DOHH2 (cell line): ENCODE measurements around the gene NEDD4L.

Source experiments
- H3F3A ChIP-seq: fragments of 200-600 bp; sonication (generic), shearing (Covaris generic); 2 replicates; pipeline ENCODE4 v1.6.0; 2016; ENCODE audit warnings: antibody characterized with exemption, mild to moderate bottlenecking; ENCODE audit not compliant: control insufficient read depth, insufficient read depth
- H3K27ac ChIP-seq: fragments of 200-600 bp; sonication (generic); 2 replicates; pipeline ENCODE4 v1.5.1; 2014; ENCODE audit warnings: low read depth, mild to moderate bottlenecking, low read length, moderate library complexity
- H3K27me3 ChIP-seq: fragments of 200-600 bp; sonication (generic); 2 replicates; pipeline ENCODE4 v1.6.1; 2014; ENCODE audit warnings: mild to moderate bottlenecking, low read length, mixed read lengths; ENCODE audit not compliant: control insufficient read depth
- H3K36me3 ChIP-seq: fragments of 200-600 bp; sonication (generic); 2 replicates; pipeline ENCODE4 v1.6.1; 2014; ENCODE audit warnings: mild to moderate bottlenecking, low read length, moderate library complexity, mixed read lengths; ENCODE audit not compliant: control insufficient read depth
- H3K4me1 ChIP-seq: fragments of 200-600 bp; sonication (generic); 2 replicates; pipeline ENCODE4 v1.6.1; 2014; ENCODE audit warnings: mild to moderate bottlenecking, low read length, mixed read lengths; ENCODE audit not compliant: control insufficient read depth
- H3K4me2 ChIP-seq: fragments of 200-600 bp; sonication (generic); 2 replicates; pipeline ENCODE4 v1.6.0; 2014; ENCODE audit warnings: mild to moderate bottlenecking, low read length, moderate library complexity
- H3K4me3 ChIP-seq: fragments of 200-600 bp; sonication (generic); 2 replicates; pipeline ENCODE4 v1.5.1; 2014; ENCODE audit warnings: mild to moderate bottlenecking, low read length, mixed read lengths
- H3K79me2 ChIP-seq: fragments of 200-600 bp; sonication (generic); 2 replicates; pipeline ENCODE4 v1.6.1; 2014; ENCODE audit warnings: mild to moderate bottlenecking, low read length, mixed read lengths; ENCODE audit not compliant: control insufficient read depth
- H3K9me2 ChIP-seq: fragments of 200-600 bp; sonication (generic); replicated peaks from 2 replicates; pipeline ENCODE4 v1.6.1; 2014; ENCODE audit warnings: mild to moderate bottlenecking, low read length, mixed read lengths; ENCODE audit not compliant: control insufficient read depth
- H3K9me3 ChIP-seq: fragments of 200-600 bp; sonication (generic); 2 replicates; pipeline ENCODE4 v1.6.1; 2014; ENCODE audit warnings: antibody characterized with exemption, low read length, mixed read lengths; ENCODE audit not compliant: control insufficient read depth, insufficient read depth
- H4K20me1 ChIP-seq: fragments of 200-600 bp; sonication (generic); 2 replicates; pipeline ENCODE4 v1.6.0; 2014; ENCODE audit warnings: low read depth, mild to moderate bottlenecking, antibody characterized with exemption, low read length, moderate library complexity; ENCODE audit not compliant: control insufficient read depth, insufficient read depth
- EZH2phosphoT487 ChIP-seq: fragments of 200-600 bp; sonication (generic); IDR thresholded peaks from 2 replicates; pipeline ENCODE4 v1.6.1; 2017; ENCODE audit warnings: borderline replicate concordance, mild to moderate bottlenecking, antibody characterized with exemption, low read length, moderate library complexity, mixed read lengths
- TF ChIP-seq, protein P1 (sequence below): fragments of 200-600 bp; sonication (generic); IDR thresholded peaks from one replicate; pipeline ENCODE4 v1.5.1; 2014; ENCODE audit warnings: antibody characterized with exemption, mild to moderate bottlenecking, low read depth, low read length; ENCODE audit not compliant: poor library complexity, severe bottlenecking

The NEDD4L gene

DNA sequence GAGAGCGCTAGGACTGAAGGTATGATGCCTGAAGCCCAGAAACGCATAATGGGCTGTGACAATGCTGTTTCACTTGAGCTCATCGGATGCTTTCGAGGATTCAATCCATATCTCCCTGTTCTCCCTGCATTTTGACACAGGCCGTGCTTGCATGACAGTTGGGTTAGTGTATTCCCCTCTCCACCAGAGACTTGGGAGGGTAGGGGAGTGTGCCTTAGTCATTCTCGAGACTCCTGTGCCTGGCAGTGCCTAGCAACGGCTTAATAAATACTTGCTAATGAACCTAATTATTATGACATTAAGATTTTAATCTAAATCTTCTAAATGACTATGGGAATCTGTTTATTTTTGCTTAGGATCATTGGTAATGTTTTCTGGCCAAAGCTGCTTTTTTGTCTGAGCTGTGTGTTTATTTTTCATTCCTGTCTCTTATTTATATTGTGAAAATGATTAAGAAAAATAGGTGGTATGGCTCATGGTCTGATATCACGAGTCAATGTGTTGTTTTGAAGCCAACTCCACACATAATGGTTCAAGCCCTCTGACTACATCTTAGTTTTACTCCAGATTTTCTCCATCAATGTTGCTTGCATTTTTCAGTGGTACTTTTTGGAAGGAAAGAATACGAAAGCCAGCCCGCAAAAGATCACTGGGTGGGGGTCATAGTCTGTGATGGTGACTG, 61.3 kb downstream of the NEDD4L start:
- TF ChIP-seq, protein P1, sequence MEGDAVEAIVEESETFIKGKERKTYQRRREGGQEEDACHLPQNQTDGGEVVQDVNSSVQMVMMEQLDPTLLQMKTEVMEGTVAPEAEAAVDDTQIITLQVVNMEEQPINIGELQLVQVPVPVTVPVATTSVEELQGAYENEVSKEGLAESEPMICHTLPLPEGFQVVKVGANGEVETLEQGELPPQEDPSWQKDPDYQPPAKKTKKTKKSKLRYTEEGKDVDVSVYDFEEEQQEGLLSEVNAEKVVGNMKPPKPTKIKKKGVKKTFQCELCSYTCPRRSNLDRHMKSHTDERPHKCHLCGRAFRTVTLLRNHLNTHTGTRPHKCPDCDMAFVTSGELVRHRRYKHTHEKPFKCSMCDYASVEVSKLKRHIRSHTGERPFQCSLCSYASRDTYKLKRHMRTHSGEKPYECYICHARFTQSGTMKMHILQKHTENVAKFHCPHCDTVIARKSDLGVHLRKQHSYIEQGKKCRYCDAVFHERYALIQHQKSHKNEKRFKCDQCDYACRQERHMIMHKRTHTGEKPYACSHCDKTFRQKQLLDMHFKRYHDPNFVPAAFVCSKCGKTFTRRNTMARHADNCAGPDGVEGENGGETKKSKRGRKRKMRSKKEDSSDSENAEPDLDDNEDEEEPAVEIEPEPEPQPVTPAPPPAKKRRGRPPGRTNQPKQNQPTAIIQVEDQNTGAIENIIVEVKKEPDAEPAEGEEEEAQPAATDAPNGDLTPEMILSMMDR: no peak
- no peak for TF ChIP-seq EZH2phosphoT487
- H3K36me3 ChIP-seq: no peaks in the 10 kb centered on the region
- no peaks in the 10 kb centered on the region for H3K9me2 ChIP-seq
- H4K20me1 ChIP-seq: no peaks in the 10 kb centered on the region
- peaks cover 68% of the 10 kb centered on the region for H3K4me1 ChIP-seq
- peak overlapping the region; percentile 73 for H3K4me2 ChIP-seq
- no peaks in the 10 kb centered on the region for H3K27me3 ChIP-seq
- peak overlapping the region; percentile 80 for H3K27ac ChIP-seq
- no peaks in the 10 kb centered on the region for H3K9me3 ChIP-seq
- H3K79me2 ChIP-seq: peaks cover 78% of the 10 kb centered on the region
- peaks cover 11% of the 10 kb centered on the region for H3F3A ChIP-seq
- peak overlapping the region; percentile 36; the same call in 1 of the 2 replicates for H3K4me3 ChIP-seq

DNA sequence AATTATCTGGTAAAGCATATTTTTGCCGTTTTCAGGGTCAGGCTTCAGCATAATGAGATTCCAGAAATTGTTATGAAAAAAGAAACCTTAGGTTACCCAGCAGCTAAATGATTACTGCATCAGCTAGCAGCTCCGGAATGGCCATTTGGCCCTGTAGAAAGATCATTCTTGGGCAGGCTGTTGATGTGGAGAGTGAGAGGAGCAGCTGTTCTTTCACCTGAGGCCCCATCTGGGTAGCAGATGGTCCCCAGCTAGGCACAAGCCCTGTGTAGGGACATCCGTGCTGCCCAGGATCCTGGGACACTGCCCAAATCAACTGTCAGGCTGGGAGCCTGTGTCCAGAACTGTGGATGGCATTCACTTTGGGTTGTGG, 61.8 kb downstream of the NEDD4L start:
- peak overlapping the region; percentile 73 for H3K4me2 ChIP-seq
- no peaks in the 10 kb centered on the region for H3K9me3 ChIP-seq
- H3K4me1 ChIP-seq: peaks cover 66% of the 10 kb centered on the region
- TF ChIP-seq EZH2phosphoT487: no peak
- TF ChIP-seq, protein P1: no peak
- no peaks in the 10 kb centered on the region for H3K27me3 ChIP-seq
- no peaks in the 10 kb centered on the region for H4K20me1 ChIP-seq
- H3K79me2 ChIP-seq: peaks cover 81% of the 10 kb centered on the region
- H3K27ac ChIP-seq: peak overlapping the region; percentile 80
- H3F3A ChIP-seq: peaks cover 11% of the 10 kb centered on the region
- H3K36me3 ChIP-seq: no peaks in the 10 kb centered on the region
- peak overlapping the region; percentile 36 for H3K4me3 ChIP-seq
- H3K9me2 ChIP-seq: no peaks in the 10 kb centered on the region

DNA sequence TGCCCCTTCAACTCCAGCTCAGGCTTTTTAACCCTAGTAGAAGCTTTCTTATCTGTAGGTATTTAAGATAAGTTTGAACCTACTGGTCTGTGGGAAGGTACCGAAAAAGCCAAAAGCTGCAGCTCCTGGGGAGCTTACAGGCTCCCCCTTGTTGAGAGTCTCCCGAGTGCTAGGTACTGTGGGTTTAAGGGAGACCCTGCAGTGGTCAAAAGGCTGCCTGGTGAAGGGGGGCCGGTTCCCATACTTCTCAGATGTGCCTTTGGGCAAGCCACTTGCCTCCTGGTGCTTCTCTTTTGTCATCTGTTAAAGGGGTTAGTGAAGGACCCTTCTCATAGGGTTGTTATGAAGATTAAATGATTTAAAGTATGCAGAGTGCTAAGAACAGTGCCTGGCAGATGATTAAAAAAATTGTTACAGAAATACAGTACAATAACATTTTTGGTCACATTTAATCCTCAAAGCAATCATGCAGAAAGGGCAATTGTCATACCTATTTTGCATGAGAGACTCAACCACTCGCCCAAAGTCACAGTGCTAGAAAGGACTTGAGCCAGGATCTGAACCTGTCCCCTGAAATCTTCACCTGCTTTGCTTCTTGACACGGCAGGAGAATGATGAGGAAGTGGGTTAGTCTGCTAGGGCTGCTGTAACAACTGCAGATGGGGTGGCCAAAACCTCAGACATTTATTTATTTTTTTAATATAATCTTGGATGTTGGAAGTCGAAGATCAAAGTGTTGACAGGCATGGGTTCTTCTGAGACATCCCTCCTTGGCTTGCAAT, 62.5 kb downstream of the NEDD4L start:
- Histone ChIP-seq H3K4me3 (peak overlapping the region; percentile 36), H4K20me1 (no peaks in the 10 kb centered on the region), H3F3A (peaks cover 11% of the 10 kb centered on the region), H3K4me1 (peaks cover 60% of the 10 kb centered on the region), H3K27ac (peak overlapping the region; percentile 80), H3K79me2 (peaks cover 81% of the 10 kb centered on the region), H3K9me2 (no peaks in the 10 kb centered on the region), H3K4me2 (peak overlapping the region; percentile 73), H3K36me3 (no peaks in the 10 kb centered on the region), H3K27me3 (no peaks in the 10 kb centered on the region), H3K9me3 (no peaks in the 10 kb centered on the region)
- no peak for TF ChIP-seq EZH2phosphoT487
- TF ChIP-seq, protein P1: no peak
